ENCODE results near the gene HMGN1. TPM values are rescaled to one million over a fixed set of nuclear protein-coding genes. Genes with fewer than 3 reads are reported as not detected.

HMGN1 gene
- total RNA-seq, 1 donor, result 154 TPM

GRCh38 chr21:39332175-39332574 is 16.7 kb downstream of the HMGN1 start:
- no peak overlapping the region for H3K27ac ChIP-seq (ENCODE audit: low read depth, low read length)

GRCh38 chr21:39330001-39330400 is 18.9 kb downstream of the HMGN1 start:
- Histone ChIP-seq H3K27me3 (ENCODE audit: insufficient read depth, low read length) (no peaks in the 10 kb centered on the region), H3K36me3 (ENCODE audit: insufficient read depth, low read length) (no peaks in the 10 kb centered on the region), H3K4me1 (ENCODE audit: insufficient read depth, low read length) (no peaks in the 10 kb centered on the region), H3K27ac (ENCODE audit: low read depth, low read length) (no peak overlapping the region), H3K9me3 (ENCODE audit: low read depth, low read length) (no peaks in the 10 kb centered on the region), H2AFZ (ENCODE audit: low read length) (no peak overlapping the region), H3K79me2 (ENCODE audit: insufficient read depth, low read length) (no peaks in the 10 kb centered on the region), H3K4me3 (ENCODE audit: insufficient read depth, low read length) (no peak overlapping the region), H3K4me2 (ENCODE audit: insufficient read depth, low read length) (no peak overlapping the region), H4K20me1 (ENCODE audit: insufficient read depth, low read length) (no peaks in the 10 kb centered on the region)
- no peak for TF ChIP-seq CTCF (IDR thresholded peaks at IDR 0.05; ENCODE audit: extremely low read depth, low read depth, low read length)
- DNase-seq (ENCODE audit: insufficient read length, low spot score, missing footprints), result no peak

More at GRCh38 chr21:39332175-39332574, 16.7 kb downstream of the HMGN1 start:
- H3K9me3 ChIP-seq (ENCODE audit: low read depth, low read length), result no peaks in the 10 kb centered on the region
- H4K20me1 ChIP-seq (ENCODE audit: insufficient read depth, low read length), result no peaks in the 10 kb centered on the region
- no peak overlapping the region for H3K4me2 ChIP-seq (ENCODE audit: insufficient read depth, low read length)
- no peaks in the 10 kb centered on the region for H3K4me1 ChIP-seq (ENCODE audit: insufficient read depth, low read length)
- TF ChIP-seq CTCF (IDR thresholded peaks at IDR 0.05; ENCODE audit: extremely low read depth, low read depth, low read length), result no peak
- H2AFZ ChIP-seq (ENCODE audit: low read length), result no peak overlapping the region
- DNase-seq (ENCODE audit: insufficient read length, low spot score, missing footprints), result no peak
- no peaks in the 10 kb centered on the region for H3K36me3 ChIP-seq (ENCODE audit: insufficient read depth, low read length)
- H3K27me3 ChIP-seq (ENCODE audit: insufficient read depth, low read length), result no peaks in the 10 kb centered on the region
- H3K79me2 ChIP-seq (ENCODE audit: insufficient read depth, low read length), result no peaks in the 10 kb centered on the region
- no peak overlapping the region for H3K4me3 ChIP-seq (ENCODE audit: insufficient read depth, low read length)

- no peak overlapping the region for H2AFZ ChIP-seq (ENCODE audit: low read length)
- no peak overlapping the region for H3K27ac ChIP-seq (ENCODE audit: low read depth, low read length)
- H3K4me2 ChIP-seq (ENCODE audit: insufficient read depth, low read length), result no peak overlapping the region
- no peaks in the 10 kb centered on the region for H4K20me1 ChIP-seq (ENCODE audit: insufficient read depth, low read length)
- no peak overlapping the region for H3K4me3 ChIP-seq (ENCODE audit: insufficient read depth, low read length)
- H3K79me2 ChIP-seq (ENCODE audit: insufficient read depth, low read length), result no peaks in the 10 kb centered on the region
- H3K27me3 ChIP-seq (ENCODE audit: insufficient read depth, low read length), result no peaks in the 10 kb centered on the region
- H3K4me1 ChIP-seq (ENCODE audit: insufficient read depth, low read length), result no peaks in the 10 kb centered on the region
- no peaks in the 10 kb centered on the region for H3K9me3 ChIP-seq (ENCODE audit: low read depth, low read length)
- no peaks in the 10 kb centered on the region for H3K36me3 ChIP-seq (ENCODE audit: insufficient read depth, low read length)
- no peak for DNase-seq (ENCODE audit: insufficient read length, low spot score, missing footprints)
- TF ChIP-seq CTCF (IDR thresholded peaks at IDR 0.05; ENCODE audit: extremely low read depth, low read depth, low read length), result no peak
Observed at GRCh38 chr21:39327727-39328126, 21.2 kb downstream of the HMGN1 start.

- H3K27me3 ChIP-seq (ENCODE audit: insufficient read depth, low read length), result no peaks in the 10 kb centered on the region
- H3K4me1 ChIP-seq (ENCODE audit: insufficient read depth, low read length), result peaks cover 2% of the 10 kb centered on the region
- H2AFZ ChIP-seq (ENCODE audit: low read length), result no peak overlapping the region
- no peak for DNase-seq (ENCODE audit: insufficient read length, low spot score, missing footprints)
- H3K4me3 ChIP-seq (ENCODE audit: insufficient read depth, low read length), result no peak overlapping the region
- no peak overlapping the region for H3K4me2 ChIP-seq (ENCODE audit: insufficient read depth, low read length)
- no peaks in the 10 kb centered on the region for H4K20me1 ChIP-seq (ENCODE audit: insufficient read depth, low read length)
- no peaks in the 10 kb centered on the region for H3K79me2 ChIP-seq (ENCODE audit: insufficient read depth, low read length)
- H3K36me3 ChIP-seq (ENCODE audit: insufficient read depth, low read length), result no peaks in the 10 kb centered on the region
- H3K27ac ChIP-seq (ENCODE audit: low read depth, low read length), result no peak overlapping the region
- no peaks in the 10 kb centered on the region for H3K9me3 ChIP-seq (ENCODE audit: low read depth, low read length)
- TF ChIP-seq CTCF (IDR thresholded peaks at IDR 0.05; ENCODE audit: extremely low read depth, low read depth, low read length), result no peak
Observed at GRCh38 chr21:39326607-39327307, 22.1 kb downstream of the HMGN1 start.

Measured in osteoblast (primary cell).